Small intestine (tissue), 7 donors: Measurements from ENCODE around the gene GATB. TPM values are rescaled to one million over a fixed set of nuclear protein-coding genes. Genes with fewer than 3 reads are reported as not detected.
"Not testable (repeated sequence)": the region's sequence is repeated elsewhere in the genome, so short reads cannot be mapped to it uniquely, and the experiment has no call there.

Source experiments
- DNase-seq, 2 donors: peaks; one replicate each; pipeline versions ENCODE4 v3.0.0 to v3.0.0-alpha.2; 2013
- FAIRE-seq: peaks from 2 replicates; lab custom pipeline; 2012; peaks lifted over from hg19 to GRCh38; lab: Jason Lieb, UNC
- H3K27ac ChIP-seq, 3 donors: one replicate each; pipeline ENCODE4 v1.5.1; 2013; ENCODE audit warnings: low read length in 2 of 3, mild to moderate bottlenecking in 2 of 3, control low read depth in 1 of 3, inconsistent platforms in 1 of 3, low read depth in 1 of 3, moderate library complexity in 1 of 3
- H3K27me3 ChIP-seq, 3 donors: one replicate each; pipeline ENCODE4 v1.6.1; 2013; ENCODE audit warnings: low read length in 3 of 3, inconsistent platforms in 1 of 3; ENCODE audit not compliant: control insufficient read depth in 3 of 3, insufficient read depth in 3 of 3
- H3K36me3 ChIP-seq, 3 donors: one replicate each; pipeline ENCODE4 v1.6.1; 2013; ENCODE audit warnings: low read length in 3 of 3, inconsistent platforms in 1 of 3, low read depth in 1 of 3, mild to moderate bottlenecking in 1 of 3, moderate library complexity in 1 of 3; ENCODE audit not compliant: control insufficient read depth in 3 of 3, insufficient read depth in 2 of 3
- H3K4me1 ChIP-seq, 3 donors: one replicate each; pipeline ENCODE4 v1.6.1; 2013; ENCODE audit warnings: low read length in 2 of 3, inconsistent platforms in 1 of 3, low read depth in 1 of 3, mild to moderate bottlenecking in 1 of 3, moderate library complexity in 1 of 3; ENCODE audit not compliant: control insufficient read depth in 3 of 3, insufficient read depth in 2 of 3
- H3K4me3 ChIP-seq, 3 donors: one replicate each; pipeline ENCODE4 v1.5.1; 2013; ENCODE audit warnings: low read length in 3 of 3, control low read depth in 1 of 3, inconsistent platforms in 1 of 3, low read depth in 1 of 3, mild to moderate bottlenecking in 1 of 3, moderate library complexity in 1 of 3
- H3K9me3 ChIP-seq, 2 donors: one replicate each; pipeline ENCODE4 v1.6.1; 2013; ENCODE audit warnings: low read depth in 1 of 2, low read length in 1 of 2; ENCODE audit not compliant: control insufficient read depth in 2 of 2, insufficient read depth in 1 of 2
- WGBS, 3 donors: extraction: QIAGEN DNeasy Blood & Tissue Kit; methylation state at CpG; one replicate each; pipeline ENCODE4 v1.1.7; 2013; 5-methylcytosine and 5-hydroxymethylcytosine counted together
- polyA plus RNA-seq, 4 donors: library from polyadenylated mRNA; stranded (reverse) in 3 of 4; unstranded in 1 of 4; fragments of 200-250 nt in 3 of 4; fragments of 120-200 nt in 1 of 4; gene quantifications; one replicate each; pipeline versions ENCODE4 v1.2.1 to v1.2.3, GENCODE V29; 2013
- donor health status: healthy with polysubstance abuse.
- donor health status: control.
- donor health status: control.
- donor health status: Bipolar disorder and iron deficiency.
- donor health status: healthy.

Gene GATB
- polyA plus RNA-seq, 4 donors, result 10.5 to 18.0 (median 16.7) TPM

GRCh38 chr4:151736361-151736760, 24.4 kb downstream of the GATB start:
- DNase-seq (no peak), FAIRE-seq (no peak)
- WGBS, 3 donors, result 86 to 100% (median 96%) methylated on average over 1 of the region's 1 CpG
- Histone ChIP-seq H3K4me1 (no peaks in the 10 kb centered on the region), H3K27me3 (no peaks in the 10 kb centered on the region), H3K4me3 (no peak overlapping the region), H3K9me3 (peaks cover 0 to 17% of the 10 kb centered on the region in 2 donors), H3K27ac (no peak overlapping the region), H3K36me3 (peaks cover 0 to 7% (median 0%) of the 10 kb centered on the region in 3 donors)

GRCh38 chr4:151731670-151732069, 29.1 kb downstream of the GATB start:
- H3K36me3 ChIP-seq, DNase-seq, H3K4me3 ChIP-seq, FAIRE-seq, H3K27me3 ChIP-seq, H3K4me1 ChIP-seq, H3K27ac ChIP-seq, H3K9me3 ChIP-seq: not testable (repeated sequence)
- WGBS, 3 donors, result 90 to 96% (median 95%) methylated on average over 10 to 27 of the region's 34 CpGs

- FAIRE-seq, result no peak
- no peaks in the 10 kb centered on the region for H3K4me1 ChIP-seq
Measured at GRCh38 chr4:151729731-151730559, 30.9 kb downstream of the GATB start.

GRCh38 chr4:151728679-151729078, 32.1 kb downstream of the GATB start:
- H3K27ac ChIP-seq, result no peak overlapping the region
- H3K9me3 ChIP-seq, result no peaks in the 10 kb centered on the region
- H3K4me1 ChIP-seq, result no peaks in the 10 kb centered on the region
- FAIRE-seq, result no peak
- peaks cover 0 to 3% (median 0%) of the 10 kb centered on the region in 3 donors for H3K36me3 ChIP-seq
- no peaks in the 10 kb centered on the region for H3K27me3 ChIP-seq
- no peak for DNase-seq
- WGBS, 3 donors, result 87 to 91% (median 91%) methylated on average over 2 of the region's 2 CpGs
- H3K4me3 ChIP-seq, result no peak overlapping the region

More at GRCh38 chr4:151729731-151730559, 30.9 kb downstream of the GATB start:
- Histone ChIP-seq H3K27me3 (no peaks in the 10 kb centered on the region), H3K36me3 (peaks cover 0 to 3% (median 0%) of the 10 kb centered on the region in 3 donors), H3K4me3 (no peak overlapping the region), H3K9me3 (no peaks in the 10 kb centered on the region), H3K27ac (no peak overlapping the region)
- 67 to 86% (median 79%) methylated on average over 12 of the region's 12 CpGs for WGBS, 3 donors
- peak; percentile 54 to 72 for DNase-seq

- WGBS, 3 donors, result 63 to 74% (median 73%) methylated on average over 1 of the region's 1 CpG
- no peaks in the 10 kb centered on the region for H3K4me1 ChIP-seq
- H3K27ac ChIP-seq, result no peak overlapping the region
- no peak for FAIRE-seq
- no peak for DNase-seq
- H3K9me3 ChIP-seq, result no peaks in the 10 kb centered on the region
- H3K27me3 ChIP-seq, result no peaks in the 10 kb centered on the region
- peaks cover 0 to 3% (median 0%) of the 10 kb centered on the region in 3 donors for H3K36me3 ChIP-seq
- no peak overlapping the region for H3K4me3 ChIP-seq
Measured at GRCh38 chr4:151728006-151728405, 32.8 kb downstream of the GATB start.

GRCh38 chr4:151727365-151727764, 33.4 kb downstream of the GATB start:
- H3K27me3 ChIP-seq, result no peaks in the 10 kb centered on the region
- DNase-seq (no peak), FAIRE-seq (no peak)
- no peak overlapping the region for H3K27ac ChIP-seq
- H3K9me3 ChIP-seq, result no peaks in the 10 kb centered on the region
- H3K4me1 ChIP-seq, result no peaks in the 10 kb centered on the region
- 97 to 100% (median 100%) methylated on average over 1 of the region's 1 CpG for WGBS, 3 donors
- peaks cover 0 to 3% (median under 1%) of the 10 kb centered on the region in 3 donors for H3K36me3 ChIP-seq
- no peak overlapping the region for H3K4me3 ChIP-seq

GRCh38 chr4:151725087-151725486, 35.7 kb downstream of the GATB start:
- FAIRE-seq (no peak), DNase-seq (no peak)
- Histone ChIP-seq H3K27me3 (no peaks in the 10 kb centered on the region), H3K27ac (no peak overlapping the region), H3K4me1 (no peaks in the 10 kb centered on the region), H3K4me3 (no peak overlapping the region), H3K36me3 (peaks cover 0 to 7% (median 3%) of the 10 kb centered on the region in 3 donors), H3K9me3 (no peaks in the 10 kb centered on the region)
- 85 to 86% (median 86%) methylated on average over 2 of the region's 2 CpGs for WGBS, 3 donors

- H3K36me3 ChIP-seq, result peaks cover 0 to 17% (median 3%) of the 10 kb centered on the region in 3 donors
- H3K9me3 ChIP-seq, result no peaks in the 10 kb centered on the region
- H3K27me3 ChIP-seq, result no peaks in the 10 kb centered on the region
- H3K27ac ChIP-seq, result no peak overlapping the region
- no peak for FAIRE-seq
- DNase-seq, result no peak
- H3K4me1 ChIP-seq, result no peaks in the 10 kb centered on the region
- WGBS, 3 donors, result 88 to 92% (median 89%) methylated on average over 2 of the region's 2 CpGs
- no peak overlapping the region for H3K4me3 ChIP-seq
Measured at GRCh38 chr4:151721916-151722315, 38.9 kb downstream of the GATB start.
